ENCODE results near the gene PSMD13. TPM values are rescaled to one million over a fixed set of nuclear protein-coding genes. Genes with fewer than 3 reads are reported as not detected.
A peak's percentile ranks its signal among the peaks of the same experiment; 100 is the strongest.

Gene PSMD13
- total and polyA plus RNA-seq, 2 donors (not counting 1 experiment from before 2014, with no cell fraction given) = 98.0 to 104 TPM

DNA sequence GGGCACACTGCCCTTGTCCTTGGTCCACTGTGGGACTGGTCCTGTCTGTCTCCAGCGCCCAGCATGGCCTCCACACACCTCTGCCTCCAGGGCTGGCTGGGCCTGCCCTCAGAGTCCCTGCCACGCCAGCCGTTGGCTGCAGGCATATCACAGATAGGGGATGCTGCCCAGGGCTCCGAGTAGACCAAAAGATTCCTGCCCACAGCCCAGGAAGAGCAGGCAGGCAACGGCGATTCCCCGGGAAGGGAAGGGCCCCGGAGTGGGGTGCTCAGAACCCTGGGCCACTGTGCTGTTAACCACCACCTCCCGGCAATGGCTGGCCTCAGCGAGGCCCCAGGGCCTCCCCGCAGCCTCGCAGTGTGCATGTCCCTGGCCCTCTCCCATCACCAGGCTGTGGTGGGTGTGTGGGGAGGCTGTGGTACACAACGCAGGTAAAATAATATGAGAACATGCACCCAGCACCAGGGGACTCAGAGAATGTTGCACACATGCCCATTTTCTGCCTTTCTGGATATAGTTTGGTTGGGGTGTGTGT, 60.3 kb downstream of the PSMD13 start:
- DNase-seq (no peak), ATAC-seq (ENCODE audit: low read depth) (no peak)
- Histone ChIP-seq H4K20me1 (ENCODE audit: control insufficient read depth, insufficient read depth, low read length, poor library complexity, severe bottlenecking) (no peaks in the 10 kb centered on the region), H3K9ac (ENCODE audit: low read length) (no peak overlapping the region), H3K27me3 (replicated peaks in 1 of 4; ENCODE audit: control extremely low read depth in 1 of 4, control insufficient read depth in 3 of 4, insufficient read depth in 4 of 4, low read length in 3 of 4) (peaks cover 0 to 15% (median 1%) of the 10 kb centered on the region in 4 experiments), H3K79me2 (ENCODE audit: control insufficient read depth, insufficient read depth, low read length) (no peaks in the 10 kb centered on the region), H3K9me3 (ENCODE audit: control extremely low read depth in 1 of 3, control insufficient read depth in 2 of 3, insufficient read depth in 1 of 3, low read length in 2 of 3) (no peaks in the 10 kb centered on the region), H3K36me3 (replicated peaks in 1 of 2; ENCODE audit: control extremely low read depth in 1 of 2, control insufficient read depth in 1 of 2, extremely low read depth in 1 of 2, insufficient read depth in 2 of 2, low read length in 1 of 2) (no peaks in the 10 kb centered on the region), H3K4me3 (ENCODE audit: control extremely low read depth in 1 of 5, extremely low read depth in 1 of 5, insufficient read depth in 1 of 5, low read depth in 2 of 5, low read length in 4 of 5) (no peak overlapping the region), H3K4me2 (replicated peaks; ENCODE audit: low read depth, low read length, poor library complexity, severe bottlenecking) (no peak overlapping the region), H3K4me1 (ENCODE audit: control insufficient read depth in 2 of 2, insufficient read depth in 2 of 2, low read length in 2 of 2) (no peaks in the 10 kb centered on the region), H2AFZ (ENCODE audit: insufficient read depth, low read depth, low read length, poor library complexity, severe bottlenecking) (no peak overlapping the region), H3K27ac (ENCODE audit: low read length in 2 of 2) (no peak overlapping the region)
- Mint-ChIP-seq H3K4me3 (no peak overlapping the region), H3K9me3 (ENCODE audit: insufficient read depth) (no peaks in the 10 kb centered on the region), H3K4me1 (peaks cover 6% of the 10 kb centered on the region), H3K27me3 (peaks cover 7% of the 10 kb centered on the region), H3K27ac (no peak overlapping the region)
- WGBS (ENCODE audit: insufficient coverage) = 80% methylated on average over 9 of the region's 13 CpGs
- intact Hi-C loops (cut with micrococcal nuclease) = no loop called here
- ChIA-PET CTCF (no interaction called here), POLR2A (interaction anchor here (1.2 kb wide), 1 partner anchor 9 kb away, joined by 3 read pairs; the partner anchor contains the start of gene PGGHG)
- TF ChIP-seq CTCF (IDR thresholded peaks at IDR 0.05) (no peak), EZH2 (IDR thresholded peaks at IDR 0.05; ENCODE audit: borderline replicate concordance, insufficient read depth, low read depth, low read length, poor library complexity, severe bottlenecking) (no peak)

DNA sequence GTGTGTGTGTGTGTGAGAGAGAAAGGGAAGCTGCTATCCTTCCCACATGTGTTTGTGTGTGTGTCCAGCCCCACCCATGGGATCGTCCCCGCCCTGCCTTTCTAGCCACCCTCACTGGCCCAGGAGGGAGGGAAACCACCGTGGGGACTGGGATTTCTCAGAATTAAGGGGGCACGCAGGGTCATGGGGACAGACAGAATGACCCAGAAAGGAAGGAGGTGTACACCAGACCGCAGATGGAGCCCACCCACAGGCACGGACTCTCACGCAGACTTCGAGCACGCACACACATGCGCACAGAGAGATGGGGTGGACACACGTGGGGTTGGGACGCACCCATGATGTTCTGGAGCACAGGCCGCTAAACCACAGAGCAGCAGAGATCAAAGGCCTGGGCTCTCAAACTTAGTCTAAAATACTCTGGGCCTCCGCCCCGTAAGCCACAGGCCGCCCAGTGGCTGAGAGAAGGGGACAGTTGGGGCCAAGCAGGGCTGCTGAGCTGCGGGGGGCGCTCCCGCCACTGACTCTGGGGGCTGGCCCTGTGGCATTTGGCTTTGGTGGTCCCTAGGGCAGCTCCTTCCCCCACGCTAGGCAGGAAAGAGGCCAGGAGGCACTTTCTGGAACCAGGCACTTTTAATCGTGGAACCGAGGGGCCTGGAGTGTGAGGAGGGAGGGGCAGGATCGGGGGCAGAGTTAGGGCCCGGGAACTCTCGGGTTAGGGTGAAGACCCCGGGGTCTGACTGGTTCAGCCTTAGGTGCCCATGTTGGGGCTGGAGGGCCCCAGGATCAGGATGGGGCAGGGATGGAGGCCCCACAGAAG, 61.0 kb downstream of the PSMD13 start:
- ATAC-seq (ENCODE audit: low read depth) (no peak), DNase-seq (no peak)
- Histone ChIP-seq H3K27me3 (replicated peaks in 1 of 4; ENCODE audit: control extremely low read depth in 1 of 4, control insufficient read depth in 3 of 4, insufficient read depth in 4 of 4, low read length in 3 of 4) (peaks cover 0 to 15% (median 1%) of the 10 kb centered on the region in 4 experiments), H3K36me3 (replicated peaks in 1 of 2; ENCODE audit: control extremely low read depth in 1 of 2, control insufficient read depth in 1 of 2, extremely low read depth in 1 of 2, insufficient read depth in 2 of 2, low read length in 1 of 2) (no peaks in the 10 kb centered on the region), H3K79me2 (ENCODE audit: control insufficient read depth, insufficient read depth, low read length) (no peaks in the 10 kb centered on the region), H3K27ac (ENCODE audit: low read length in 2 of 2) (no peak overlapping the region), H3K4me3 (ENCODE audit: control extremely low read depth in 1 of 5, extremely low read depth in 1 of 5, insufficient read depth in 1 of 5, low read depth in 2 of 5, low read length in 4 of 5) (no peak overlapping the region), H3K9me3 (ENCODE audit: control extremely low read depth in 1 of 3, control insufficient read depth in 2 of 3, insufficient read depth in 1 of 3, low read length in 2 of 3) (no peaks in the 10 kb centered on the region), H3K9ac (ENCODE audit: low read length) (no peak overlapping the region), H4K20me1 (ENCODE audit: control insufficient read depth, insufficient read depth, low read length, poor library complexity, severe bottlenecking) (no peaks in the 10 kb centered on the region), H2AFZ (ENCODE audit: insufficient read depth, low read depth, low read length, poor library complexity, severe bottlenecking) (no peak overlapping the region), H3K4me2 (replicated peaks; ENCODE audit: low read depth, low read length, poor library complexity, severe bottlenecking) (no peak overlapping the region), H3K4me1 (ENCODE audit: control insufficient read depth in 2 of 2, insufficient read depth in 2 of 2, low read length in 2 of 2) (peaks cover 4 to 5% of the 10 kb centered on the region in 2 donors)
- H3K27me3 Mint-ChIP-seq = peaks cover 7% of the 10 kb centered on the region
- no peak for TF ChIP-seq CTCF (IDR thresholded peaks at IDR 0.05)
- no peak for TF ChIP-seq EZH2 (IDR thresholded peaks at IDR 0.05; ENCODE audit: borderline replicate concordance, insufficient read depth, low read depth, low read length, poor library complexity, severe bottlenecking)
- peak overlapping the region; percentile 50 for H3K27ac Mint-ChIP-seq
- ChIA-PET POLR2A (interaction anchor here (1.2 kb wide), 1 partner anchor 9 kb away, joined by 3 read pairs; the partner anchor contains the start of gene PGGHG), CTCF (no interaction called here)
- peaks cover 12% of the 10 kb centered on the region for H3K4me1 Mint-ChIP-seq
- 76% methylated on average over 21 of the region's 26 CpGs for WGBS (ENCODE audit: insufficient coverage)
- intact Hi-C loops (cut with micrococcal nuclease) = no loop called here
- no peaks in the 10 kb centered on the region for H3K9me3 Mint-ChIP-seq (ENCODE audit: insufficient read depth)
- no peak overlapping the region for H3K4me3 Mint-ChIP-seq

All from B cell (primary cell).